ENCODE measurements around the gene SPDYE2. TPM values are rescaled to one million over a fixed set of nuclear protein-coding genes. Genes with fewer than 3 reads are reported as not detected.
"Not testable (repeated sequence)": the region's sequence is repeated elsewhere in the genome, so short reads cannot be mapped to it uniquely, and the experiment has no call there.

Gene SPDYE2
- total and polyA plus RNA-seq, 2 of the 13 experiments (the other 11 are each of a cell fraction or from before 2014, with no cell fraction given) = not detected

DNA sequence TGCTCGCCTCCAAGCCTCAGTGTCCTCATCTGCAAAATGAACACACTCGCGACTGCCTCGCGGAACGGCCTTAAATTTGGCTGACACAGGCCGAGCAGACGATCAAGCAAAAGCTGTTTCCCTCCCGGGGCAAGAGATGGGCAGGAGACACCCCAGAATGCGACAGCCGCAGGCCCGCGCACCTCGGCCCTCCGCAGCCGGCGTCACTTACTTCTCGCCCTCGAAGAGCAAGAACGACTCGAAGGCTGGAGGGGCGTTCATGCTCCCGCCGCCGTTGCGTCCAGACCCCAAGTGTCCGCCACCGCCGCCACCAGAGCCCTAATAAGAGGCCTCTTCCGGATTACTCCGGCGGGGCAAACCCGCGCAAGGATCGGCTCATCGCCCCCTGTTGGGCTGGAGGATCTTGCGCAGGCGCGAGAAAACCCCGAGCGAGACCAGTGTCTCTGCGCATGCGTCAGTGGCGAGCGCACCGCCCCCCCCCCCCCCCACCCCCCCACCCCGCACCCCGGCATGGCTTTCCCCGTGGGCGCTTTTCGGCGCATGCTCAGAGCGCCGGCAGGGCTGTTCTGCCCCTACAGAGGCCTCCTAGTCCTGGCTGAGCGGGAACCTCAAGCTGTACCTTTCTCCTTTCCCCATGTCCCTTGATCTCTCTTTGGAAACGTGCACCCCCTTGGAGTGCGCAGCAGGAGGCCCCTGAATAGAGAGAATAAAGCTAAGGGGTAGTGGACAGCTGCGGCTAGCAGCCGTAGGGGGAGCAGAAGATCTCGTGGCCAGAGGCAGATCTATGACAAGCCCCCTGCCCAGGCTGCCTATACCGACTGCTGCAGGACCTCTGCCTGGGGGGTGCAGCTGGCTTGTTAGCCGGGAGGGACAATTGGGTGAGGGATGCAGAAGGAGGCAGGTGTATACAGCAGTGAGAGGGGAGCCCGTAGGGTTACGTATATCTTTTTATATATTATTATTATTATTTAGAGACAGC is 21.5 kb downstream of the SPDYE2 start, which contains the start of gene POLR2J3:
Gene POLR2J3 (minus strand): TSS at position 323 of the 979 bp plus-strand sequence. CDS start 62 bp downstream, at position 261.
- TSS peak; percentile 58 for BruUV-seq (replicated peaks)
- H2AFZ ChIP-seq (ENCODE audit: low read length); H3K36me3 ChIP-seq (replicated peaks in 1 of 2; ENCODE audit: control insufficient read depth in 1 of 2, insufficient read depth in 2 of 2, low read length in 2 of 2); intact Hi-C loops (cut with micrococcal nuclease; ENCODE audit: unreplicated experiment); H3K4me1 ChIP-seq (ENCODE audit: insufficient read depth, low read length); CTCF ChIA-PET (ENCODE audit: low intra/inter-chr PET ratio, low total read pairs); H3K9me3 ChIP-seq (ENCODE audit: low read length); H4K20me1 ChIP-seq (ENCODE audit: insufficient read depth, low read length); H3K79me2 ChIP-seq (ENCODE audit: insufficient read depth, low read length); H3K27me3 ChIP-seq (ENCODE audit: control insufficient read depth in 1 of 2, insufficient read depth in 2 of 2, low read length in 2 of 2); FAIRE-seq; in situ Hi-C loops (cut with HindIII; ENCODE audit: extremely low pct_ligation_motif_present, low pct_unique_long_range_greater_than_20kb); POLR2A ChIA-PET: not testable (repeated sequence)
- 0 out of 2 replicates have a peak within 1 kb of the TSS, but pooled peaks have one; percentile 39 for H3K4me2 ChIP-seq (ENCODE audit: low read depth, low read length)
- peak within 1 kb of the TSS; percentile 61 to 84 (median 72); a peak in 5 of 6 replicates for H3K4me3 ChIP-seq (replicated peaks in 1 of 3; ENCODE audit: insufficient read depth in 1 of 3, low read depth in 2 of 3, low read length in 3 of 3)
- 1% methylated on average over 37 of the region's 64 CpGs for WGBS (ENCODE audit: low lambda C conversion rate)
- peak; percentile 85 for DNase-seq (ENCODE audit: low spot score)
- peak within 1 kb of the TSS; percentile 54 for H3K27ac ChIP-seq (ENCODE audit: extremely low read length, insufficient read depth, low read length)
- H3K9ac ChIP-seq (ENCODE audit: insufficient read depth, low read depth, low read length) = peak within 1 kb of the TSS; percentile 82
- peak; percentile 87 for ATAC-seq
- TF ChIP-seq NKX3-1 (CRISPR knock-in tag; IDR thresholded peaks at IDR 0.05) = 0 out of 2 replicates have a peak, but pooled peaks have one; percentile 27
- TF ChIP-seq BRD4 (CRISPR knock-in tag; IDR thresholded peaks at IDR 0.05) = peak; percentile 62; the same call in 1 of the 2 replicates
- TF ChIP-seq GABPB1 (CRISPR knock-in tag; IDR thresholded peaks at IDR 0.05) = peak; percentile 92
- peak; percentile 89 for TF ChIP-seq SAP130 (CRISPR knock-in tag; IDR thresholded peaks at IDR 0.05; ENCODE audit: low read depth)
- peak; percentile 90 for TF ChIP-seq KMT2B (CRISPR knock-in tag; IDR thresholded peaks at IDR 0.05)
- TF ChIP-seq HCFC1 (IDR thresholded peaks at IDR 0.05; ENCODE audit: low read depth, low read length) = peak; percentile 21; the same call in 1 of the 2 replicates
- TF ChIP-seq, protein P1, sequence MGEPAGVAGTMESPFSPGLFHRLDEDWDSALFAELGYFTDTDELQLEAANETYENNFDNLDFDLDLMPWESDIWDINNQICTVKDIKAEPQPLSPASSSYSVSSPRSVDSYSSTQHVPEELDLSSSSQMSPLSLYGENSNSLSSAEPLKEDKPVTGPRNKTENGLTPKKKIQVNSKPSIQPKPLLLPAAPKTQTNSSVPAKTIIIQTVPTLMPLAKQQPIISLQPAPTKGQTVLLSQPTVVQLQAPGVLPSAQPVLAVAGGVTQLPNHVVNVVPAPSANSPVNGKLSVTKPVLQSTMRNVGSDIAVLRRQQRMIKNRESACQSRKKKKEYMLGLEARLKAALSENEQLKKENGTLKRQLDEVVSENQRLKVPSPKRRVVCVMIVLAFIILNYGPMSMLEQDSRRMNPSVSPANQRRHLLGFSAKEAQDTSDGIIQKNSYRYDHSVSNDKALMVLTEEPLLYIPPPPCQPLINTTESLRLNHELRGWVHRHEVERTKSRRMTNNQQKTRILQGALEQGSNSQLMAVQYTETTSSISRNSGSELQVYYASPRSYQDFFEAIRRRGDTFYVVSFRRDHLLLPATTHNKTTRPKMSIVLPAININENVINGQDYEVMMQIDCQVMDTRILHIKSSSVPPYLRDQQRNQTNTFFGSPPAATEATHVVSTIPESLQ (CRISPR knock-in tag; conservative IDR thresholded peaks at IDR 0.05) = peak; percentile 68; the same call in 1 of the 2 replicates
- peak; percentile 89 for TF ChIP-seq HOXA3 (CRISPR knock-in tag; IDR thresholded peaks at IDR 0.05)
- TF ChIP-seq, protein P2, sequence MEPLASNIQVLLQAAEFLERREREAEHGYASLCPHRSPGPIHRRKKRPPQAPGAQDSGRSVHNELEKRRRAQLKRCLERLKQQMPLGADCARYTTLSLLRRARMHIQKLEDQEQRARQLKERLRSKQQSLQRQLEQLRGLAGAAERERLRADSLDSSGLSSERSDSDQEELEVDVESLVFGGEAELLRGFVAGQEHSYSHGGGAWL (CRISPR knock-in tag; IDR thresholded peaks at IDR 0.05) = peak; percentile 75
- TF ChIP-seq ELF1 (CRISPR knock-in tag; IDR thresholded peaks at IDR 0.05) = peak; percentile 89
- TF ChIP-seq BRCA1 (CRISPR knock-in tag; IDR thresholded peaks at IDR 0.05) = 0 out of 2 replicates have a peak, but pooled peaks have one; percentile 57
- TF ChIP-seq PHF20 (CRISPR knock-in tag; IDR thresholded peaks at IDR 0.05) = peak; percentile 64
- TF ChIP-seq ZFY (CRISPR knock-in tag; IDR thresholded peaks at IDR 0.05) = peak; percentile 78
- 0 out of 2 replicates have a peak, but pooled peaks have one; percentile 60 for TF ChIP-seq HOXA5 (CRISPR knock-in tag; IDR thresholded peaks at IDR 0.05)
- peak; percentile 80; the same call in 1 of the 2 replicates for TF ChIP-seq AHR (CRISPR knock-in tag; IDR thresholded peaks at IDR 0.05)
- TF ChIP-seq GATAD2A (CRISPR knock-in tag; IDR thresholded peaks at IDR 0.05) = peak; percentile 47; the same call in 1 of the 2 replicates
- peak; percentile 63 for TF ChIP-seq YEATS4 (CRISPR knock-in tag; IDR thresholded peaks at IDR 0.05; ENCODE audit: borderline replicate concordance)
- TF ChIP-seq ZNF792 (CRISPR knock-in tag; IDR thresholded peaks at IDR 0.05) = 0 out of 2 replicates have a peak, but pooled peaks have one; percentile 76
- peak; percentile 38; the same call in 1 of the 2 replicates for TF ChIP-seq ZNF629 (CRISPR knock-in tag; conservative IDR thresholded peaks at IDR 0.05)
- TF ChIP-seq POLR2G (IDR thresholded peaks at IDR 0.05; ENCODE audit: low read depth, low read length) = peak; percentile 67
- TF ChIP-seq CTCF (CRISPR knock-in tag; IDR thresholded peaks at IDR 0.05) = peak; percentile 62
- 0 out of 2 replicates have a peak, but pooled peaks have one; percentile 67 for TF ChIP-seq ZNF160 (CRISPR knock-in tag; IDR thresholded peaks at IDR 0.05)
